Measurements from ENCODE around the gene PLEKHM3.

Gene PLEKHM3

DNA sequence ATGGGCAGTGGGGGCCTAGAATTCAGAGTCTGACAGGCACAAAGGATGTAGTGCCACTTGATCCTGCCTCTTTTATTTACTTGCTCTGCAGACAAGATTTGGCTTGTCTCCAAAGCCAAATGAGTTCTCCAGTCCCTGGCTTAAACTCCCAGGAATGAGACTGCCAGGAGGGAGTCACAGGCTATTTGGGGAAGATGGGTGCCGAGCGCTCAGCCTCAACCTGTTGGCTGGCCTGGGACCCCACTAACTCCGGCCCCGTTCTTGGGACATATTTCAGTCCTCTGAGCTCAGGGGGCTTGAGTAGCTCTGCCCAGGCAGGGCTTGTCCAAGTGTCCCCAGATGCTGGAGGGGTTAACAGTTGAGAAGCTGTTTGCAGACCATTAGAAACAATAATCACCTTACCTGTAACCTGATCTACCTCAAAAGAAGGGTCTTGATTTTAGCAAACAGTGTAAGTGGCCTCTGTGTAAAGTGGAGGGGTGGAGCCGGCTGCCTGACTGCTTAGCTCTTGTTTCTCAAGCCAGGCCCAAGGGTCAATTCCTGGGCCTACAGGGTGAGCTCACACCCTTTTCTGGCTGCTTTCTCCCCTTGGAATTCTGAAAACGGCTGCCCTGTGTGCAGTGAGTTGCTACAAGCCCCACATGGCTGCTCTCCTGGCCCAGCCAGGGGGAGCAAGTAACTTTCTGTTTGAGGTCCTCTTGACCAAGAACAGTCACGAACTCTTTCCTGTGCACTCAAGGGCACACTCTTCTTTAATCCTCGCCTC is 228.6 kb downstream of the PLEKHM3 start:
- no peak for DNase-seq (ENCODE audit: low read depth in 2 of 2)

- no peak for DNase-seq (ENCODE audit: low read depth in 2 of 2)
Measured at GRCh38 chr2:207792244-207792785, 233.0 kb downstream of the PLEKHM3 start.

- DNase-seq (ENCODE audit: low read depth in 2 of 2): no peak
Measured at GRCh38 chr2:207791579-207792243, 233.6 kb downstream of the PLEKHM3 start.

DNA sequence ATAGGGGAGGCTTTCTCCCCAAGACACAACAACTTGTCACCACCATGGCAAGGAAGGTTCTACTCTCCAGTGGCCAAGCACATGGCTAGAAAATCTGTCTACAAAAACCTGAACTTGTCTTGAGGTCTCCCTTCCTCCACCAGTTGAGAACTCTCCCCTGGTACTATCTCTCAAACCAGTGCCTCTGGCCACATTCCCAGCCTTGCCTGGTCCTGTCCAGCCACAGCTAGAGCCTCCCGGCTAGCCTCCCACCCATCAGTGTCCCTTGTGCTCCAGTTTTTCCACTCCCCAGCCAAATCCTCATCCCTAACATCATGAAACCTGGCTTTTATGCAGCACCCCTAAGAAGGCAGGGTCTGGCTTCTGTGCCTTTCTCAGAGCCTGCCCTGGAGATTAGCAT is 234.4 kb downstream of the PLEKHM3 start:
- no peak for DNase-seq (ENCODE audit: low read depth in 2 of 2)

DNA sequence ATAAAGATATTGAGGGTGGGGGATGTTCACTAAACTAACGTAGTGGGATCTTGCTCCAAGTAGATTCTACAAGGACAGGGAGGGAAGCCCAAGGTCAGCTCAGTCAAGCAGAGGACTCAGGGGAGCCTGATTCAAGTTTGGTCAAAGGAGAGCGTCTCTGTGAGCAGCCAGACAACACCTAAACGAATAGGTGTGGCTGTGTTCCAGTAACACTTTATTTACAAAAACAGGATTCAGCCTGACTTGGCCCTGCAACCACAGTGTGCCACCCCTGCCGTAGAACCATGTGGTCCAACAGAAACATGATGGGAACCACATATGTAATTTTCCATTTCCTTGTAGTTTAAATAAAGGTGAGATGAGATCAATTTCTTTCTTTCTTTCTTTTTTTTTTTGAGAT is 237.5 kb downstream of the PLEKHM3 start:
- DNase-seq (ENCODE audit: low read depth in 2 of 2): no peak

- DNase-seq (ENCODE audit: low read depth in 2 of 2): no peak
Measured at GRCh38 chr2:207787017-207787416, 238.3 kb downstream of the PLEKHM3 start.

- DNase-seq (ENCODE audit: low read depth in 2 of 2): no peak
Measured at GRCh38 chr2:207784898-207785297, 240.4 kb downstream of the PLEKHM3 start.

DNA sequence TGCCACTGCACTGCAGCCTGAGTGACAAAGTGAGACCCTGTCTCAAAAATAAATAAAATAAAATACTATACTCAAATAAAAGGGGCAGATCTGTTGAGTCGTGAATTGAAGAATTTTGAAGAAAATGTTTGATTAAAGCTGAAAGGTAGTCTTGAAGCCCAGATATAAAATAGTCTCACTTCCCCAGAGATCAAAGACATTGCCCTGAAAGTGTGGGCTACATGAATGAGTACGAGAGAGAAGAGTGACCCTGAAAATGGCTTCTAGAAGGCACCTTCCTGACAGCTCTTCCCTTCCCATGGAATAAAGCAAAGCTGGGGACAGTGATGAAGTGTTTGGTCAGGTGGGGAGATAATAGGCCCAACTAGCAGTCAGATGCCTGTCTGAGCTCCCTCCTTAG is 241.8 kb downstream of the PLEKHM3 start:
- DNase-seq (ENCODE audit: low read depth in 2 of 2): no peak

DNA sequence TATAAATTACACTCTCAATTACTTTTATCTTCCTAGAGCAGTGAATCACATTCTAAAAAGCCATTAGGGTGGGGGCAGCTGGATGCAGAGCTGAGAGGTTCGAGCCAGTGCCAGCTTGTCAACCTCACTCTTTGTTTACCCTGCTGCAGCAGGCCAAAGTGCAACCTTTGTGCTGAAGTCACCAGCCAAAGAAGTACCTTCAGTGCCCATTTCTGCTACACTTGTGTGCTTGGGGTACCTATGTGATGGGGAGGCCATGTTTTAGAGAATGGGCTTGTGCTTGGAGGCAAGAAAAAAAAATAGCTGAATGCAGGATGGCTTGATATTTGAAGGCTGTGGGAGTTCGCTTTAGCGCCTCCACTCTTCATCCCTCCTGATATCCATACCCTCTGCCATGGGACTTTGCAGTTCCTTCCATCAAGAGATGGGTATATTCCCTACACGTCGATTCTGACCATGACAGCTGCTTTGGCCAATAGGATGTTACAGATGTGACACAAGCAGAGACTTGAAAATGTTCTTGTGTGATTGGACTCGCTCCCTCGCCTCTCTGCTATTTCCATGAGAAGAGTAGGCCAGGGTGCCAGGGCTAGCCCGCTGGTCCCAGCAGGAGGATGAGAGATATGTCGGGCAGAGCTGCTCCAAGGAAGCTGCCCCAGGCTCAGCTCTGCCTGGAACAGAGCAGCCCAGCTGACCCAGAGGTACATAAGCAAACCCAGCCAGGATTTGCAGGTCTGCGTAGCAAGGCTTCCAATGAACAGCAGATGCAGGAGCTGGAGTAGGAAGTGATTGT is 242.9 kb downstream of the PLEKHM3 start:
- no peak for DNase-seq (ENCODE audit: low read depth in 2 of 2)

DNA sequence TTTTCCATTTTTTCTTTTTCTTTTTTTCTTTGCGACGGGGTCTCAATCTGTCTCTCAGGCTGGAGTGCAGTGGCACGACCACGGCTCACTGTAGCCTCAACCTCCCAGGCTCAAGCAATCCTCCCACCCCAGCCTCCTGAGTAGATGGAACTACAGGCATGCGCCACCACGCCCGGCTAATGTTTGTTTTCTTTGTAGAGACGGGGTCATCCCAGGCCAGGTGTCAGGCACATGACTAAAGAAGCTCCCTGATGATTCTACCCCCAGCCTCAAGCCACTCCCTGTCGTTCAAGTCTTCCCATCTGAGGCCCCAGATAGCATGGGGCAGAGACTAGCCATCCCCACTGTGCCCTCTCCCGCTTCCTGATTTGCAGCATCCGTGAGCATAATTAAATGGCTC is 245.8 kb downstream of the PLEKHM3 start:
- DNase-seq (ENCODE audit: low read depth in 2 of 2): no peak

DNA sequence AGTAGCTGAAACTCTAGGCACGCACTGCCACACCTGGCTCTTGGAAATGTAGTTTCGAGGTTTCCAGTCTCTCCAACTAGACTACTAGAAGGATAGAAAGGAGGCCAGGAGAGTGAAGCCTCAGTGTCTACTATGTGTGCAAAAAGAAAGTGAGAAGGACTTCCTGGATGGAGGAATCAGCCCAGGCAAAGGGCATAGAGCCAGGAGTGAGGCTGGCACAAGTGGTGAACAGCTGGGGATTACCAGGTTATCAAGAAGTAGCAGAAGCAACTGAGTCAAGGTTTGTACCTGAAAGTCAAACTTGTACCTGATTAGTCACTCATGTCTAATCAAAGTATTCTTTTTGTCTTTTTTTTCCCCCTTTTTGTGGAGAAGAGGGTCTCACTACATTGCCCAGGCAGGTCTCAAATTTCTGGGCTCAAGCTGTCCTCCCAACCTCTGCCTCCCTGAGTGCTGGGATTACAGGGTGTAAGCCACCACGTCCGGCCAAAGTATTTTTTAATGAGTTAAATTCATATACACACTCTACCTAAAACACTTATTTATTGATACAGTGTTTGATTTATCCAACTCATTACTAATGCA is 246.9 kb downstream of the PLEKHM3 start:
- no peak for DNase-seq (ENCODE audit: low read depth in 2 of 2)

DNA sequence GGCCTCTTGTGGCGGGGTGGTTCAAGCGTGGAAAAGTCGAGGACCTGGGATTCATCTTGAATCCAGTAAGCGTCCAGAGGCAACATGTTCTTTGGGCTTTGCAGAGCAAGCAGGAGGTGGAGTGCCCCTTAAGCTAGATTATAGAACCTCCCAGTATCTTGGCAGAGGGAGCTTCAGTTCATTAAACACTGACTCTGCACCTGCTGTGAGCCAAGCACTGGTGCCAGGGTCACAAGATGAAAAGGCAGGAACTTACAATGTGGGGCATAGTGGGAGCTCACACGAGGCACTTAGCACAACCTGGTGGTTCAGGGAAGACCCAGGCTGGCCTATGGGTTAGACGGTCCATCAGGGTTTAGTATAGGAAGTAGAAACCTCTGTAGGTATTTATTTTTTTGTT is 248.2 kb downstream of the PLEKHM3 start:
- DNase-seq (ENCODE audit: low read depth in 2 of 2): no peak

DNA sequence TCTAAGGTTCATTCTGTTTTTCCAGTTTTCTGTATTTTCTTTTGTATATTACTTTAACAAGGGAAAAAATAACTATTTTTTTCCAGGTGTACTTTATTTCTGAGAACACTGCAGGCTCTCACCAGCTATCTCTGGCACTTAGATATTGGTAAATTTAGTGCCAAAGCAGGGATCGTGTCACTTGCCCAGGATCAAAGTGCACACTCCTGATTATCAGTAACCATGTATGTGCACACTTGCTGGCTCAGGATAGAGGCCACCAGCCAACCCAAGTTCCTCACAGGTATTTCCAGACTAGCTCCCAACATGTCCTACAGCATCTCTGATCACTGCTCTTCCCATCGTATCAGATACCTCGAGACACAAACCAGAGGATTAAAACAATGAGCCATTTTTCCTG is 249.9 kb downstream of the PLEKHM3 start:
- no peak for DNase-seq (ENCODE audit: low read depth in 2 of 2)

GRCh38 chr2:207772844-207773205 is 252.5 kb downstream of the PLEKHM3 start:
- no peak for DNase-seq (ENCODE audit: low read depth in 2 of 2)

- peak in 1 of 2 donors; percentile 19 for DNase-seq (ENCODE audit: low read depth in 2 of 2)
Measured at GRCh38 chr2:207772081-207772843, 253.1 kb downstream of the PLEKHM3 start.

DNA sequence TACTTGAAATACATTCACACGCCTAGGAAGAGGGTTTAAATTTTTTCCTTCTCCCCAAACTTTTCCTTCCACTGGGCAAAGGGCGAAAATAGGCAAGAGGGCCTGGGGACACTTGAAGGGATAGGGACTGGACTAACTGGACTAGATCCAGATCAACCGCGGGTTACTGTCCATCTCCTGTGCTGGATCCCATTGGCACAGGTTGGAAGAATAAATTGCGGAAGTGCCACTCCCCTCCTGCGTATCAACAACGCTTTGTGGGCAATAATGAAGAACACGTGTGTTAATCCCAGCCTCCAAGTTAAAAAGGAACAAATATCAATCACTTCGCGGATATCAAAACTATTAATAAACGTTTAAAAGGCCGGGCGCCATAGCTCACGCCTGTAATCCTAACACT is 253.9 kb downstream of the PLEKHM3 start:
- no peak for DNase-seq (ENCODE audit: low read depth in 2 of 2)
